Ishikawa (cell line): Measurements from ENCODE around the gene TSTD1.

Experiments
- CEBPB ChIP-seq: IDR thresholded peaks from 2 replicates; pipeline ENCODE4 v1.6.1; 2012
- CREB1 ChIP-seq: IDR thresholded peaks from 2 replicates; pipeline ENCODE4 v1.6.1; 2012; ENCODE audit warnings: low read depth
- EGR1 ChIP-seq: IDR thresholded peaks from 2 replicates; pipeline ENCODE4 v1.6.1; 2012
- EP300 ChIP-seq: IDR thresholded peaks from 2 replicates; pipeline ENCODE4 v1.6.1; 2012; ENCODE audit warnings: borderline replicate concordance
- FOXM1 ChIP-seq: IDR thresholded peaks from 2 replicates; pipeline ENCODE4 v1.6.1; 2012; ENCODE audit warnings: low read depth, borderline replicate concordance
- NFIC ChIP-seq: IDR thresholded peaks from 2 replicates; pipeline ENCODE4 v1.6.1; 2012
- RAD21 ChIP-seq: IDR thresholded peaks from 2 replicates; pipeline ENCODE4 v1.6.1; 2012; ENCODE audit warnings: low read depth
- REST ChIP-seq: IDR thresholded peaks from 2 replicates; pipeline ENCODE4 v1.6.1; 2012; ENCODE audit warnings: low read depth, mild to moderate bottlenecking
- TAF1 ChIP-seq: IDR thresholded peaks from 2 replicates; pipeline ENCODE4 v1.6.1; 2012; ENCODE audit warnings: low read depth, mild to moderate bottlenecking
- TEAD4 ChIP-seq: IDR thresholded peaks from 2 replicates; pipeline ENCODE4 v1.6.1; 2012
- USF1 ChIP-seq: IDR thresholded peaks from 2 replicates; pipeline ENCODE4 v1.6.1; 2012
- YY1 ChIP-seq: IDR thresholded peaks from 2 replicates; pipeline ENCODE4 v1.6.1; 2012; ENCODE audit warnings: low read depth
- ZBTB7A ChIP-seq: IDR thresholded peaks from 2 replicates; pipeline ENCODE4 v1.6.1; 2012; ENCODE audit warnings: low read depth
- TF ChIP-seq, protein P1 (sequence below): IDR thresholded peaks from 2 replicates; pipeline ENCODE4 v1.6.1; 2012

GRCh38 chr1:161083748-161084596 lies 45.2 kb upstream of the TSTD1 start:
- TF ChIP-seq, protein P1, sequence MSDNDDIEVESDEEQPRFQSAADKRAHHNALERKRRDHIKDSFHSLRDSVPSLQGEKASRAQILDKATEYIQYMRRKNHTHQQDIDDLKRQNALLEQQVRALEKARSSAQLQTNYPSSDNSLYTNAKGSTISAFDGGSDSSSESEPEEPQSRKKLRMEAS, result no peak
- TF ChIP-seq YY1, result no peak
- no peak for TF ChIP-seq EGR1
- no peak for TF ChIP-seq REST
- no peak for TF ChIP-seq CREB1
- TF ChIP-seq USF1, result no peak
- TF ChIP-seq EP300, result no peak
- no peak for TF ChIP-seq RAD21
- TF ChIP-seq CEBPB, result no peak
- TF ChIP-seq FOXM1, result no peak
- no peak; the same call in 1 of the 2 replicates for TF ChIP-seq ZBTB7A
- no peak for TF ChIP-seq TAF1
- TF ChIP-seq NFIC, result no peak
- TF ChIP-seq TEAD4, result no peak
